GM23248 (cell line): ENCODE data around the gene CCDC86.

Source experiments
- EZH2 ChIP-seq: fragments of 200-600 bp; sonication (generic); IDR thresholded peaks from 2 replicates; pipeline ENCODE4 v1.6.1; 2018; ENCODE audit warnings: antibody characterized with exemption, mild to moderate bottlenecking; ENCODE audit not compliant: insufficient read depth, poor library complexity, severe bottlenecking
- EZH2phosphoT487 ChIP-seq: fragments of 200-600 bp; sonication (generic); IDR thresholded peaks from 2 replicates; pipeline ENCODE4 v1.6.1; 2018; ENCODE audit warnings: antibody characterized with exemption, moderate library complexity, mild to moderate bottlenecking, low read depth; ENCODE audit not compliant: insufficient read depth

- no peak for TF ChIP-seq EZH2
- TF ChIP-seq EZH2phosphoT487 = no peak
Observed at GRCh38 chr11:60847896-60848295, 6.0 kb downstream of the CCDC86 start.
